ENCODE measurements around the gene MALRD1.

The MALRD1 gene

DNA sequence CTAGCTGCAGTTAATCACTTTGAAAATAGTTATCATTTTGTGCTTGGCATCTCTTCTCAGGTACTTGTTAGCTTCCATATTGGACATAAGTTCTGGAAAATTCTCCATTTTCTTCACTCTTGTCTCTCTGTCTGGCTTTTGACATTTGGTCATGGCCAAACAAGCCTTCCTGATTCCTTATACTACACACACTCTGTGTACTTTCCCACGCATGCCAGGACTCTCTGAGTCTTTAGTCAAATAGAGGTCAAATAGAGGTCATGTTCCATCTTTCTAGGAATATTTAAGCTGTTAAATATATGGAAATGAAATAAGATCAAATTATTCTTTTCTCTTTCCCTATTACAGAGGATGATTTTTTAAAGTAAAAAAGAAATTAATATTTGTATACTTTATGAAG lies 532.1 kb downstream of the MALRD1 start:
- DNase-seq, result no peak

DNA sequence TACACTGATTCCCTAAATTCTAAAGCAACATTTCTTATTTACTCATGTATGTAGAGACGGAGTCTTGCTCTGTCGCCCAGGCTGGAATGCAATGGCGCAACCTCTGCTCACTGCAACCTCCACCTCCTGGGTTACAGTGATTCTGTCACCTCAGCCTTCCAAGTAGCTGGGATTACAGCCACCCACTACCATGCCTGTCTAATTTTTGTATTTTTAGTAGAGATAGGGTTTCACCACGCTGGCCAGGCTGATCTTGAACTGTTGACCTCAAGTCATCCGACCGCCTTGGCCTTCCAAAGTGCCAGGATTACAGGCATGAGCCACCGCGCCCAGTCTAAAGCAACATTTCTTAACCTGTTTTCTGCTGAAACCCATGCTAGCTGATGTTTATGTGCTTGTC lies 540.0 kb downstream of the MALRD1 start:
- DNase-seq, result no peak

- DNase-seq, result no peak
Measured at GRCh38 chr10:19592276-19592675, 543.7 kb downstream of the MALRD1 start.

GRCh38 chr10:19595212-19595845 lies 546.7 kb downstream of the MALRD1 start:
- no peak for DNase-seq

DNA sequence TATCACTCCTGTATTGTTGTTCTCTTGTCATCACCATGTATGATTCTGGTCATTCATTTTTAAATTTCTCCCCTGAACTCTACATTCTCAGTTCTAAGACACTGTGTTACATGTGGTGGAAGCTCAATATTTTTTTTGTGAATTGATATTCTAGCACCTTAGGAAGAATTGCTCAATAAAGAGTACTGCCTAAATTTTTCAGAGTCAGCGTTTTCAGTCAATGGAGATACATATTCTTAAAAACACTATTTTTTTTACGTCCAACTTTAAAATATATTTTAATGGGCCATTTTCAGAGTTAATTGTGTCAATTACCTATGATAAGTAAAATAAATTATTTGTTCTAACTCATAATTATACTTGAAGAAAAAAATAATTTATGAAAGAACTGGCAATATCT lies 557.2 kb downstream of the MALRD1 start:
- no peak for DNase-seq

- no peak for DNase-seq
Measured at GRCh38 chr10:19606968-19607367, 558.4 kb downstream of the MALRD1 start.

DNA sequence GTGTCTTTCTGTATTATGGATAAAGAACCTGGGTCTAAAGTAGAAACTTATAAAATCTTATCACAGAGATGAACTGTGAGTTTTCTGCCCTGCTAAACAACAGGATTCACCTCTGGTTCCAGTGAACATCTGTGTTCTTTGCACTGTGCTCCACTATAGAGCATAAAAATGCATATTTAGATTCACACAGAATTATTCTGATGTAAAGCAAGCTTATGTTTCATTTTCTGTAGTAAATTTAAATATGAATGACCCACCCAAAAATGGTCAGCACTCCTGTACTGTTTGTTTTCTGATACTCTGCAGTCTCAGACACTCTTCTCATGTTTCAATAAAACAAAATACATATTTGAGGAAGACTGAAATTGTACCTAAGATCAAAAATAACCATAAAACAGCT lies 563.2 kb downstream of the MALRD1 start:
- DNase-seq, result no peak

DNA sequence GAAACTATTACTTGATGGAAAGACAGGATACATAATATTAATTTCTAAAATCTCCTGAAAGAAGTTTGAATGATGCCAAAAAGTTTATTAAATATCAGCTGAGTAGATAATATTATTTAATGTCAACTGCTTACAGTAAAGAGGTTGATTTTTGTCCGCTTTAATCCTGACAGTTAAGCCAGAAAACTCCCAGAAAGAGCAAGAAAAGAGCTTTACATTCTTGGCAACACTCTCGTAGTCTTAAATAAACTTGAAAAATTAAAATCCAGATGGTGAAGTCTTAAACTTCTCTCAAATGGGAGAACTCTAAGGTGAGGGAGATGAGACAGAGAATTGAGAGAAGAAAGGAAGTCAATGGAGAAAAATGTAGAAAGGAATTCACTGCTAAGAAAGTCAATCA lies 568.4 kb downstream of the MALRD1 start:
- no peak for DNase-seq

- DNase-seq, result no peak
Measured at GRCh38 chr10:19620811-19621210, 572.2 kb downstream of the MALRD1 start.

DNA sequence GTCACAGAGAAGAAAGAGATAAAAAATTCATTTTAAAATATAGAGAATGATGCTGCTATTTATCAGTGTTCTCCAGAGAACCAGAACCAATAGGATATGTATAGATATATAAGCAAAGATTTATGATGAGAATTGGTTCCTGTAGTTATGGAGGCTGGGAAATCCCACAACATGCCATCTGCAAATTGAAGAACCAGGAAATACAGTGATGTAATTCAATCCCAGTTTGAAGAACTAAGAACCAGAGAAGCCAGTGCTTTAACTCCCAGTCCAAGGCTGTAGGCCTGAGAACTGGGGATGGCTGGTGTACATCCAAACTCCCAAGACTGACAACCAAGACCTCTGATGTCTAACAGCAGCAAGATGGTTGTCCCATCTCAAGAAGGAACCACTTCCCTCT lies 574.7 kb downstream of the MALRD1 start:
- DNase-seq, result no peak

- no peak for DNase-seq
Measured at GRCh38 chr10:19626156-19626555, 577.6 kb downstream of the MALRD1 start.

- no peak for DNase-seq
Measured at GRCh38 chr10:19628767-19629560, 580.4 kb downstream of the MALRD1 start.

GRCh38 chr10:19629567-19629966 lies 581.0 kb downstream of the MALRD1 start:
- no peak for DNase-seq

DNA sequence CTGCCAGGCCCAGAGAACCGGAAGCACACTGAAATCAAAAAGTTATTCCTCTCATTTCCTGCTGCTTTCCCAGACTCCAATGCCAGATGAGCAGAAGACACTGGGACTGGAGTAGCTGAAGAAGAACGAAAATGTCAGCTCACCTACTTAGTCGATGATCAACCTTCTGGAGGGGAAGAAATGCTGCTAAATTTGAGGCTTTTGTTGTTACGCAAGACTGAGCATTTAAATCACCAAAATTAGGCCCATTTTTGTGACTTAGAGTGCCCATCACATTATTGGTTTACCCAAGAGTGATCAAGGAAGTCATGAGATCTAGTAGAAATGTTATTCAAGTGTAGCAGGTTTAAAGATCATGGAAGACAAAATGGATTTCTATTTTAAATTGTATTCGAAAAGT lies 585.6 kb downstream of the MALRD1 start:
- DNase-seq, result no peak

DNA sequence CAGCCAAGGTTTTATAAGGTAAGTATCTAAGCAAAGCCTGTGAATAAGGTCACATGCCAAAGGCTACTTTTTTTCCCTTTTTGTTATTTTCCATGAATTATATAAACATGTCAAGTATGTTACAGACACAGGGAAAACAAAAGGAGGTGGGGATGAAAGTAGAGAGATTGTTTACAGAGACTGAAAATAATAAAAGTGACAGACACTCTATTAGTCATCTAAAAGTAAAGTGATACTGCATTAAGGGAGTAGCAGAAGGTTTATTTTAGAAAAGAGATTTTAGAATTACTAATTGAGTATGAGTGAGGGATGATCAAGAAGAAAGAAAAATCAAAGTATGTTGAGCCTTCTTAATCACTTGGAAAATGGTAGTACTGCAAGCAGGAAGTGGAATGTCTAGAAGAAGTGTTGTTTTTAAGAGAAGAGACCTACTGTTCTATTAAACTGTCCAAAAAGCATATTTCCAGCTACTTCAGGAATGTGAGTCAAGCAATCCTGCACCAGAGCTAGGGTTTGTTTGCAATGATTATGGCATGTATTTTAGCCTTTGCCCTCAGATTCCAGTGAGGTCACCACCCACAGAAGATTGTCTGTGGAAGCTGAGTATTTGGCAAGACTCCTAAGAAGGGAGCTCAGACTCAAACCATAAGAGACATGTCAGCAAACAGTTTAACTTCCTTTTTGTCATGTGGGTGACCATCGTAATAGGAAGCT lies 589.7 kb downstream of the MALRD1 start:
- DNase-seq, result no peak

DNA sequence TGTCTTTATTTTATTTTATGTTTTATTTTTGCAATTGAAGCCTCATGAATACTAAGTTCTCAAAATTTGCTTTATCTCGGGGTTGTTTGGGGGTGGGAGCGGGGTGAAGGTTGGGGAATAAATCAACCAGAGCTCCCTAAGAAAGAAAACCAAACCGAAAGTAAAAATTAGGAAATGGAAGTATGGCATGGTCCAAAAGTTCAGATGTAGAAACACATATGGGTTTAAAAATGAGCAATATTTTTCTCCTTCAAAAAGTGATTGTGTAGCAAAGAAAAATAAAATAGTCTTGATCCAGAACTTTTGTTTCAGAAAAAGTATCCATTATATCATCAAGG lies 590.3 kb downstream of the MALRD1 start:
- DNase-seq, result no peak

DNA sequence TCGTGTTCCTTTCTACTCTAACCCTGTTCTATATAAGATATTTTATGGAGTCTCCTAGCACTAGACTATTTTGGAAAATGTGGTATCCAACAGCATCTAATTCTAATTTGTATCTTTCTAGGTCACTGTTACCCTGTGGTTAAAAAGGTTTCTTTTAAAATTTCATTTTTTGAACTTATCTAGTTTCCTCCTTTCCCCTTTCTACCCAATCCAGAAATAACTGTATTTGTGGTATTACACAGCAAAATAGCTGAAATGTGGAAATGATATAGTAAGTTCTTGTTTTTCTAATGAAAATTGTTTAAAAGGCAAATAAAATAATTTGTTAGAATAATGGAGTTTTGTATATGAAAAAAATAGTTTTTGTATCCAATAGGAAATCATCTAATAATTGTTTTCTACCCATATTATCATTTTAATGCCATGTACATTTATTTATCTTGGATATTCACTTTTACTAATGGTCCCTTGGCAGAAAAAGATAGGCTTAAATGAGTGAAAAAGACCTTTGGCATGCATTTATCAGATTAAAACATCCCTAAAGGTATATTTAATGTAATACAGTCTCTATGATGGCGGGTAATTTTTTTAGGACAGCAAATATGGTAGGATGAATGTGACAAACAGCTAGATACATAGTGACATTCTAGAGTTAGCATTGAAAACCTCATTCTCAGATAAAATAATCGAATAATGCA lies 592.1 kb downstream of the MALRD1 start:
- no peak for DNase-seq

- no peak for DNase-seq
Measured at GRCh38 chr10:19651549-19651948, 602.9 kb downstream of the MALRD1 start.

DNA sequence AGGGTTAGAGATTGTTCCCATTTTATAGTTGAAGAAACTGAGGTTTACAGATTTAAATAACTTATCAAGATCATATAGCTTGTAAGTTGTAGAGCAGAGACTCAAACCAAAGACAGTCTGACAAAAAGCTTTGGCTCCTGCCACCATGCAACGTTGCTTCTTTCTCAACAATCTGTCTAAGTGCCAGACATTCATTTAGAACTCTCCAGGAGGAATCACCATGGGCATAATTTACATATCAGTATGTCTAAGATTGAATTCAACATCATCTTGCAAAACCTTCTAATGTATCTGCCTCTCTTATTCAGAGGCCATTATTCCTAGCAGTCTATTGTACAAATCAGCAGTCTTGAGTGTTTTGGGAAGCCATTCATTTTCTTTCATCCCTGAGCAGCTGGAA lies 604.1 kb downstream of the MALRD1 start:
- DNase-seq, result no peak

DNA sequence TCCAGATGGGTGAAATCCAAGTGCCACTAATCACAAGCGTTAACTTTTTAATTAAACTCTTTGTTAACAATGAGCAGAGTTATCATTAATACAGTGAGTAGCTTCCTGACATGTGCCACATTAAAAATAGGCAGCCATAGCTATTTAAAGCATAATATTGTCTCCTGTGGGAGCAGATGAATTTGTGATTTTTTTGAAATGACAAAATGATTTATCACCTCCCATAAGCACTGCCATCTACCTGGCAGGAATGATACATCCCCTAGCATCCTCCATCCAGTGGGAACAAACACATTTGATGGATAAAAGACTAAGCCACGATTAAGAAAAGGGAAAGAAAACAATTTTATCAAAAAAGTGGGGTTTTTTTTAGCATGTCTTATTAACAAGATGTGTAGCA lies 605.3 kb downstream of the MALRD1 start:
- no peak for DNase-seq

GRCh38 chr10:19654576-19654975 lies 606.0 kb downstream of the MALRD1 start:
- no peak for DNase-seq

- DNase-seq, result no peak
Measured at GRCh38 chr10:19656420-19657042, 607.9 kb downstream of the MALRD1 start.

GRCh38 chr10:19658131-19658530 lies 609.5 kb downstream of the MALRD1 start:
- DNase-seq, result no peak
